Endothelial cell of umbilical vein (primary cell): ENCODE measurements around the gene KLHL17. TPM values are rescaled to one million over a fixed set of nuclear protein-coding genes. Genes with fewer than 3 reads are reported as not detected.
A peak's percentile ranks its signal among the peaks of the same experiment; 100 is the strongest.

Experiments used
- BruUV-seq: library from RNA; stranded (reverse); fragments of 400-500 nt; replicated peaks from 2 replicates; lab custom pipeline; 2021; lab: Mats Ljungman, UMichigan
- CTCF ChIA-PET: fragments of 300-600, 350-600 bp; sonication (Branson Sonifier 250); formaldehyde crosslinking; loops from one replicate; lab custom pipeline; 2021; ENCODE audit warnings: antibody characterized with exemption, inconsistent platforms; lab: Charles Lee
- POLR2A ChIA-PET: fragments of 300-600, 350-600 bp; sonication (Branson Sonifier 250); formaldehyde crosslinking; loops from one replicate; lab custom pipeline; 2021; ENCODE audit warnings: antibody characterized with exemption, inconsistent platforms; lab: Charles Lee
- DNase-seq: peaks from one replicate; pipeline ENCODE4 v3.0.0-alpha.2; 2011; ENCODE audit warnings: low read depth, low spot score
- FAIRE-seq: peaks from 2 replicates; lab custom pipeline; 2011; peaks lifted over from hg19 to GRCh38; lab: Jason Lieb, UNC
- H2AFZ ChIP-seq: 2 replicates; pipeline ENCODE4 v1.6.0; 2012; ENCODE audit warnings: low read depth, low read length, control low read depth, inconsistent platforms
- H3K27ac ChIP-seq: 2 replicates; pipeline ENCODE4 v1.5.1; 2011; ENCODE audit warnings: low read depth, mild to moderate bottlenecking, control low read depth, low read length, moderate library complexity; ENCODE audit not compliant: insufficient read depth
- H3K27me3 ChIP-seq, 2 experiments: 2 replicates each; pipeline versions ENCODE4 v1.6.0 to v1.6.1; 2011; ENCODE audit warnings: low read length in 2 of 2, mixed read lengths in 1 of 2; ENCODE audit not compliant: control insufficient read depth in 2 of 2, insufficient read depth in 2 of 2
- H3K36me3 ChIP-seq, 2 experiments: 2 replicates in 1 of 2; 3 replicates in 1 of 2; pipeline ENCODE4 v1.5.1; 2011; ENCODE audit warnings: low read length in 2 of 2, mild to moderate bottlenecking in 1 of 2, moderate library complexity in 1 of 2; ENCODE audit not compliant: control insufficient read depth in 2 of 2, insufficient read depth in 2 of 2; ENCODE audit errors: extremely low read depth in 1 of 2
- H3K4me1 ChIP-seq: 3 replicates; pipeline ENCODE4 v1.5.1; 2011; ENCODE audit warnings: mild to moderate bottlenecking, low read length; ENCODE audit not compliant: control insufficient read depth, insufficient read depth; ENCODE audit errors: extremely low read depth
- H3K4me2 ChIP-seq: 2 replicates; pipeline ENCODE4 v1.6.1; 2011; ENCODE audit warnings: low read length, control low read depth, mixed read lengths; ENCODE audit not compliant: insufficient read depth
- H3K4me3 ChIP-seq, 3 experiments: fragments of 200-600 bp in 1 of 3; sonication (generic), shearing (Covaris generic) in 1 of 3; replicated peaks in 1 of 3; 2 replicates each; pipeline ENCODE4 v1.5.1; 2011 to 2016; ENCODE audit warnings: control low read depth in 3 of 3, low read length in 3 of 3, mild to moderate bottlenecking in 2 of 3, inconsistent platforms in 1 of 3, low read depth in 1 of 3, moderate library complexity in 1 of 3; ENCODE audit not compliant: insufficient read depth in 1 of 3
- H3K79me2 ChIP-seq: 2 replicates; pipeline ENCODE4 v1.6.0; 2012; ENCODE audit warnings: low read length, inconsistent platforms; ENCODE audit not compliant: control insufficient read depth, insufficient read depth
- H3K9ac ChIP-seq: replicated peaks from 2 replicates; pipeline ENCODE3; 2011; ENCODE audit warnings: low read length, control low read depth; ENCODE audit not compliant: insufficient read depth; ENCODE audit errors: extremely low read depth
- H3K9me1 ChIP-seq: replicated peaks from 3 replicates; pipeline ENCODE4 v1.6.0; 2011; ENCODE audit warnings: mild to moderate bottlenecking, low read length; ENCODE audit not compliant: control insufficient read depth, insufficient read depth; ENCODE audit errors: extremely low read depth
- H3K9me3 ChIP-seq: replicated peaks from 2 replicates; pipeline ENCODE4 v1.5.1; 2012; ENCODE audit warnings: low read length, inconsistent platforms; ENCODE audit not compliant: control insufficient read depth, insufficient read depth
- H4K20me1 ChIP-seq: replicated peaks from 2 replicates; pipeline ENCODE3; 2011; ENCODE audit warnings: mild to moderate bottlenecking, low read length; ENCODE audit not compliant: control insufficient read depth, insufficient read depth; ENCODE audit errors: extremely low read depth
- EZH2 ChIP-seq: IDR thresholded peaks from 2 replicates; pipeline ENCODE4 v1.6.1; 2012; ENCODE audit warnings: borderline replicate concordance, low read depth, mild to moderate bottlenecking, moderate library complexity, low read length, inconsistent platforms; ENCODE audit not compliant: severe bottlenecking
- FOS ChIP-seq: IDR thresholded peaks from 2 replicates; pipeline ENCODE4 v1.6.1; 2011; ENCODE audit warnings: mild to moderate bottlenecking, low read length, moderate library complexity, borderline replicate concordance; ENCODE audit not compliant: insufficient read depth
- GATA2 ChIP-seq: IDR thresholded peaks from 2 replicates; pipeline ENCODE4 v1.7.0; 2011; ENCODE audit warnings: low read depth, mild to moderate bottlenecking, moderate library complexity, mixed read lengths, low read length; ENCODE audit not compliant: insufficient read length, insufficient read depth
- JUN ChIP-seq: IDR thresholded peaks from 2 replicates; pipeline ENCODE4 v1.6.1; 2011; ENCODE audit warnings: borderline replicate concordance, low read depth; ENCODE audit not compliant: insufficient read length, insufficient read depth
- MYC ChIP-seq: IDR thresholded peaks from one replicate; pipeline ENCODE4 v1.6.1; 2011; ENCODE audit warnings: mild to moderate bottlenecking, low read depth, low read length
- POLR2A ChIP-seq: IDR thresholded peaks from 2 replicates; pipeline ENCODE4 v1.6.1; 2012; ENCODE audit warnings: low read depth, mild to moderate bottlenecking, control low read depth, low read length
- POLR2AphosphoS5 ChIP-seq: IDR thresholded peaks from 2 replicates; pipeline ENCODE4 v1.6.1; 2012; ENCODE audit warnings: low read depth, mild to moderate bottlenecking, control low read depth, low read length, moderate library complexity; ENCODE audit not compliant: insufficient read depth
- dilution Hi-C: fragments of 300-500 bp; cut with MboI; formaldehyde crosslinking; loops from one replicate; pipeline ENCODE4 v1.15.0; 2019; ENCODE audit warnings: low sequenced_read_pairs; ENCODE audit not compliant: extremely low pct_ligation_motif_present
- intact Hi-C: fragments of 100-400 bp; cut with micrococcal nuclease; formaldehyde crosslinking; loops from one replicate; pipeline ENCODE4 v1.10.0; 2022
- polyA plus RNA-seq, 4 experiments: library from polyadenylated mRNA; depleted of rRNA in 3 of 4; stranded (reverse) in 3 of 4; unstranded in 1 of 4; fragments of >200 nt; gene quantifications; 2 replicates each; pipeline versions ENCODE4 v1.2.1 to v1.2.3, GENCODE V29; 2011 to 2012; ENCODE audit warnings: missing spikeins in 1 of 4
- total RNA-seq: library from RNA; stranded (reverse); gene quantifications from 2 replicates; pipeline ENCODE4 v1.2.3, GENCODE V29; 2021
- TF ChIP-seq, protein P1 (sequence below), 2 donors: IDR thresholded peaks; 1 replicate in 1 of 2; 2 replicates in 1 of 2; pipeline ENCODE4 v1.5.1; 2011; ENCODE audit warnings: low read length in 2 of 2, mild to moderate bottlenecking in 2 of 2, moderate library complexity in 2 of 2, control low read depth in 1 of 2, inconsistent platforms in 1 of 2, low read depth in 1 of 2; ENCODE audit not compliant: insufficient read depth in 1 of 2; ENCODE audit errors: extremely low read depth in 1 of 2
- TF ChIP-seq, protein P2 (sequence below): IDR thresholded peaks from 2 replicates; pipeline ENCODE4 v1.6.1; 2011; ENCODE audit not compliant: insufficient read depth, insufficient read length

The KLHL17 gene
- total and polyA plus RNA-seq, 2 donors (not counting 3 experiments of a cell fraction or from before 2014, with no cell fraction given) = 27.0 to 30.1 TPM

DNA sequence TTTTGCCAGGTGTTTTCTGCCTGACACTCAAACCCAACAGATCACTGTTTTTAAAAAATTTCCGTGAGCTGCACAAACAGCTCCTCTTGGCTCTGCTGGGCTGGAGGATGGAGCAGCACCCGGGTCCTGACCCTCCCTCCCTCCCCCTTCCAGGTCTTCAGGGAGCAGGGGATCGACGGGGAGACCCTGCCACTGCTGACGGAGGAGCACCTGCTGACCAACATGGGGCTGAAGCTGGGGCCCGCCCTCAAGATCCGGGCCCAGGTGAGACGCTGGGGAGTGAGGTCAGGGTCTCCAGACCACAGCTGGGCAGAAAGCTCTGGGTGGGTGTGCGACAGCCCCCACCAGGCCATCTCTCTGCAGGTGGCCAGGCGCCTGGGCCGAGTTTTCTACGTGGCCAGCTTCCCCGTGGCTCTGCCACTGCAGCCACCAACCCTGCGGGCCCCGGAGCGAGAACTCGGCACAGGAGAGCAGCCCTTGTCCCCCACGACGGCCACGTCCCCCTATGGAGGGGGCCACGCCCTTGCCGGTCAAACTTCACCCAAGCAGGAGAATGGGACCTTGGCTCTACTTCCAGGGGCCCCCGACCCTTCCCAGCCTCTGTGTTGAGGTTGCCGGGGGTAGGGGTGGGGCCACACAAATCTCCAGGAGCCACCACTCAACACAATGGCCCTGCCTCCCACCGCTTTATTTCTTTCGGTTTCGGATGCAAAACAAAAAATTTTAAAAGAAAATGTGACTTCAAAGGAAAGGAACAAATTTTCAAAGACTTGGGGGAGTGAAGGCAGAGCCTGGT is 16.6 kb upstream of the KLHL17 start:
- Histone ChIP-seq H3K27me3 (peaks cover 7 to 29% of the 10 kb centered on the region in 2 experiments), H3K4me3 (no peak overlapping the region), H3K9ac (no peak overlapping the region), H3K79me2 (no peaks in the 10 kb centered on the region), H3K36me3 (peaks cover 0 to 18% of the 10 kb centered on the region in 2 experiments), H4K20me1 (no peaks in the 10 kb centered on the region), H3K4me2 (no peak overlapping the region), H3K9me1 (no peaks in the 10 kb centered on the region), H3K27ac (no peak overlapping the region), H2AFZ (no peak overlapping the region), H3K9me3 (no peaks in the 10 kb centered on the region), H3K4me1 (peaks cover 12% of the 10 kb centered on the region)
- no peak for DNase-seq
- BruUV-seq = no TSS peak
- ChIA-PET CTCF (interaction anchor here (0.8 to 3.2 kb wide), 4 partner anchors 8 to 74 kb away, joined by 3 to 14 read pairs (median 6); partner anchors contain the start of gene NOC2L), POLR2A (no interaction called here)
- dilution Hi-C loops = no loop called here
- intact Hi-C loops = no loop called here
- no peak for TF ChIP-seq JUN
- FAIRE-seq = no peak

DNA sequence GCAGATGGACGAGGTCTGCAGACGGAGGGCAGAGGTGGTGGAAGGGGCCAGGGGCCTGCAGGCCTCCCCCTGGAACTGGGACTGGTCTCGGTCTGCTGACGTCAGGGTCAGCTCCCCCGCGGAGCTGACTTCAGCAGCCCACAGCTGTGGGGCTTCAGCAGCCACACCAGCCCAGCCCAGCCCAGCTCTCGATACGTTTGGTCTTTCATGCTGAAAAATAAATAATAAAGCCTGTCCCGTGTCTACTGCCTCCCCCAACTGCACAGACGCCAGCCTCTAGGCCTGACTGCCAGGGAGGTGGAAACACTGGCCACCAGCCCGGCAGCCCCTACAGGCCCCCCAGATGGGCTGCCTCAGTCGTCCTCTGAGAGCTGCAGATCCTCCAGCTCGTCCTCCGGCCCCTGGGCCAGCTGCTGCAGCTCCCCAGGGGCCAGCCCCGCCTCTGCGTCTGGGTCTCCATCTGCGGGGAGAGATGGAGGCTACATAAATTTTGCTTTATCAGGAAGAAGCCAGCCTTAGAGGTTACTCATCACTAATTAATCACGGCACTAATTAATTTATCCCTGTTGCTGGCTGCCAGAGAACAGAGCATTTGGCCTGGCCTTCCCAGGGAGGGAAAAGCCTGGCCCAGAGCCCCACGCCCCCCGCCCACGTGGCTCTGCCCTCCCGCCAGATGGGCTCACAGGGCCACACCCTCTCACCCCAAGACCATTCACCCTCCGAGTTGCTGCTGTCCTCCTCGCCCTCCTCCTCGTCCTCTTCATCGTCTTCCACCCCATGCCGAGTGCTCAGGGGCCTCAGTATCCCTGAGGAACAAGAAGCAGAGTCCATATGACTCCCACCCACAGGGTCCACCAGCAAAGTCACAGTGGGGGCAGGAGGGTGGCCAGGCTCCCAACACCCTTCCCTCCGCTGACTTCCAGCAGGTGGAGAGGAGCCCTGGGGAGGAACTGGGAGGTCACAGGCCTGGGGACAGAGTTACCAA is 15.8 kb upstream of the KLHL17 start:
- Histone ChIP-seq H3K4me2 (no peak overlapping the region), H3K4me1 (peaks cover 12% of the 10 kb centered on the region), H3K9me1 (no peaks in the 10 kb centered on the region), H3K79me2 (no peaks in the 10 kb centered on the region), H3K9me3 (no peaks in the 10 kb centered on the region), H3K36me3 (peaks cover 0 to 25% of the 10 kb centered on the region in 2 experiments), H3K9ac (no peak overlapping the region), H3K27me3 (peaks cover 7 to 29% of the 10 kb centered on the region in 2 experiments), H4K20me1 (no peaks in the 10 kb centered on the region), H2AFZ (no peak overlapping the region), H3K4me3 (no peak overlapping the region), H3K27ac (no peak overlapping the region)
- DNase-seq = no peak
- dilution Hi-C loops = no loop called here
- ChIA-PET CTCF (interaction anchor here (1.1 to 1.6 kb wide), 2 partner anchors 15 to 75 kb away, joined by 3 to 7 read pairs; partner anchors contain the start of gene NOC2L), POLR2A (no interaction called here)
- no peak for FAIRE-seq
- BruUV-seq = TSS peak; percentile 63
- intact Hi-C loops = no loop called here
- TF ChIP-seq, protein P1, sequence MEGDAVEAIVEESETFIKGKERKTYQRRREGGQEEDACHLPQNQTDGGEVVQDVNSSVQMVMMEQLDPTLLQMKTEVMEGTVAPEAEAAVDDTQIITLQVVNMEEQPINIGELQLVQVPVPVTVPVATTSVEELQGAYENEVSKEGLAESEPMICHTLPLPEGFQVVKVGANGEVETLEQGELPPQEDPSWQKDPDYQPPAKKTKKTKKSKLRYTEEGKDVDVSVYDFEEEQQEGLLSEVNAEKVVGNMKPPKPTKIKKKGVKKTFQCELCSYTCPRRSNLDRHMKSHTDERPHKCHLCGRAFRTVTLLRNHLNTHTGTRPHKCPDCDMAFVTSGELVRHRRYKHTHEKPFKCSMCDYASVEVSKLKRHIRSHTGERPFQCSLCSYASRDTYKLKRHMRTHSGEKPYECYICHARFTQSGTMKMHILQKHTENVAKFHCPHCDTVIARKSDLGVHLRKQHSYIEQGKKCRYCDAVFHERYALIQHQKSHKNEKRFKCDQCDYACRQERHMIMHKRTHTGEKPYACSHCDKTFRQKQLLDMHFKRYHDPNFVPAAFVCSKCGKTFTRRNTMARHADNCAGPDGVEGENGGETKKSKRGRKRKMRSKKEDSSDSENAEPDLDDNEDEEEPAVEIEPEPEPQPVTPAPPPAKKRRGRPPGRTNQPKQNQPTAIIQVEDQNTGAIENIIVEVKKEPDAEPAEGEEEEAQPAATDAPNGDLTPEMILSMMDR (IDR thresholded peaks at IDR 0.05; ENCODE audit: extremely low read depth in 1 of 2, insufficient read depth in 1 of 2, low read depth in 1 of 2, low read length in 2 of 2) = no peak
- no peak for TF ChIP-seq FOS
- TF ChIP-seq GATA2 = no peak
- TF ChIP-seq POLR2AphosphoS5 = no peak
- TF ChIP-seq MYC = no peak
- TF ChIP-seq POLR2A = no peak
- no peak for TF ChIP-seq EZH2
- TF ChIP-seq, protein P2, sequence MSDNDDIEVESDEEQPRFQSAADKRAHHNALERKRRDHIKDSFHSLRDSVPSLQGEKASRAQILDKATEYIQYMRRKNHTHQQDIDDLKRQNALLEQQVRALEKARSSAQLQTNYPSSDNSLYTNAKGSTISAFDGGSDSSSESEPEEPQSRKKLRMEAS = no peak
- TF ChIP-seq JUN = no peak
